Smooth muscle cell (in vitro differentiated cells): ENCODE results near the gene EGR1. TPM values are rescaled to one million over a fixed set of nuclear protein-coding genes. Genes with fewer than 3 reads are reported as not detected.
A peak's percentile ranks its signal among the peaks of the same experiment; 100 is the strongest.

Experiments used
- DNase-seq: peaks from one replicate; lab custom pipeline; 2025; ENCODE audit not compliant: unreplicated experiment; lab: John Stamatoyannopoulos, UW
- H2AFZ ChIP-seq: fragments of 200-600 bp; sonication (generic); 2 replicates; pipeline ENCODE4 v1.6.0; 2016; ENCODE audit warnings: antibody characterized with exemption, low read depth, mild to moderate bottlenecking
- H3F3A ChIP-seq: fragments of 200-600 bp; sonication (generic); 2 replicates; pipeline ENCODE4 v1.6.0; 2017; ENCODE audit warnings: antibody characterized with exemption, low read depth
- H3K27ac ChIP-seq: fragments of 200-600 bp; sonication (generic); 2 replicates; pipeline ENCODE4 v1.5.1; 2016; ENCODE audit warnings: low read depth, mild to moderate bottlenecking
- H3K27me3 ChIP-seq: fragments of 200-600 bp; sonication (generic); 2 replicates; pipeline ENCODE4 v1.6.1; 2016; ENCODE audit warnings: low read depth, mild to moderate bottlenecking
- H3K36me3 ChIP-seq: fragments of 200-600 bp; sonication (generic); 2 replicates; pipeline ENCODE4 v1.5.1; 2016; ENCODE audit warnings: low read depth
- H3K4me1 ChIP-seq: fragments of 200-600 bp; sonication (generic); 2 replicates; pipeline ENCODE4 v1.5.1; 2016; ENCODE audit warnings: low read depth
- H3K4me2 ChIP-seq: fragments of 200-600 bp; sonication (generic); 2 replicates; pipeline ENCODE4 v1.6.0; 2016; ENCODE audit warnings: mild to moderate bottlenecking
- H3K4me3 ChIP-seq: fragments of 200-600 bp; sonication (generic); 2 replicates; pipeline ENCODE4 v1.5.1; 2016; ENCODE audit warnings: mild to moderate bottlenecking
- H3K79me2 ChIP-seq: fragments of 200-600 bp; sonication (generic); 2 replicates; pipeline ENCODE4 v1.6.0; 2016; ENCODE audit warnings: low read depth, mild to moderate bottlenecking
- H3K9ac ChIP-seq: fragments of 200-600 bp; sonication (generic); 2 replicates; pipeline ENCODE4 v1.6.0; 2016; ENCODE audit warnings: low read depth
- H3K9me3 ChIP-seq: fragments of 200-600 bp; sonication (generic); replicated peaks from 2 replicates; pipeline ENCODE4 v1.5.1; 2016; ENCODE audit warnings: low read depth
- H4K20me1 ChIP-seq: fragments of 200-600 bp; sonication (generic); 2 replicates; pipeline ENCODE4 v1.6.0; 2016; ENCODE audit warnings: low read depth
- WGBS: methylation state at CpG from one replicate; pipeline ENCODE4 v1.1.7; 2016; ENCODE audit warnings: low lambda C conversion rate; 5-methylcytosine and 5-hydroxymethylcytosine counted together
- polyA plus RNA-seq: library from polyadenylated mRNA; unstranded; fragments of >200 nt; fragmentation: Nextera tagmentation; extraction: Ambion mirVana; gene quantifications from 2 replicates; pipeline ENCODE4 v1.2.1, GENCODE V29; 2016
- total RNA-seq: library from RNA; depleted of rRNA; stranded (reverse); fragments of >200 nt; gene quantifications from 2 replicates; pipeline ENCODE4 v1.2.3, GENCODE V29; 2014
- TF ChIP-seq, protein P1 (sequence below): fragments of 200-600 bp; sonication (generic); IDR thresholded peaks from 2 replicates; pipeline ENCODE4 v1.5.1; 2017; ENCODE audit warnings: borderline replicate concordance, mild to moderate bottlenecking, antibody characterized with exemption; ENCODE audit not compliant: insufficient read depth, poor library complexity, severe bottlenecking

The EGR1 gene
- total and polyA plus RNA-seq, 2 experiments from 2014 or later, result 250 to 1,110 TPM

DNA sequence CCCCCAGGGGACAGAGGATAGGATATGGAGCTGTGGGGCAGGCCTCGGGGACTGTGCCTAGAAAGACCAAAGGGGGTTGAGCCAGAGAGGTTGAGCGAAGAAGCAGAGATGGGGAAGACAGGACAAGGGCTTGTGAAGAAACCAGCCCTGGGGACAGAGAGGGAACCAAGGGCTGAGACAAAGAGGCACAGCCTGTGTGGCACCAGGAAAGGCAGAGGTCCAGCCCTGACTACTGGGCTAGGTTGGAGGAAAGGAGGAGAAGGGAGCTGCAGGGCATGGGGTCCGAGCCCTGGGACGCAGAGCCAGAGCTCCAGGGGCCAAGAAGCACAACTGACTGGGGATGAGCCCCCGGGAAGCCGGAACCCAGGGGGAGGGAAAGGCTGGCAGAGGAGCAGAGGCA, 17.2 kb upstream of the EGR1 start:
- H2AFZ ChIP-seq, result no peak overlapping the region
- H3K4me3 ChIP-seq, result no peak overlapping the region
- no peaks in the 10 kb centered on the region for H3K79me2 ChIP-seq
- H3K27me3 ChIP-seq, result no peaks in the 10 kb centered on the region
- H3K4me2 ChIP-seq, result no peak overlapping the region
- DNase-seq, result no peak
- no peaks in the 10 kb centered on the region for H3F3A ChIP-seq
- H3K9ac ChIP-seq, result no peak overlapping the region
- no peaks in the 10 kb centered on the region for H3K9me3 ChIP-seq
- TF ChIP-seq, protein P1, sequence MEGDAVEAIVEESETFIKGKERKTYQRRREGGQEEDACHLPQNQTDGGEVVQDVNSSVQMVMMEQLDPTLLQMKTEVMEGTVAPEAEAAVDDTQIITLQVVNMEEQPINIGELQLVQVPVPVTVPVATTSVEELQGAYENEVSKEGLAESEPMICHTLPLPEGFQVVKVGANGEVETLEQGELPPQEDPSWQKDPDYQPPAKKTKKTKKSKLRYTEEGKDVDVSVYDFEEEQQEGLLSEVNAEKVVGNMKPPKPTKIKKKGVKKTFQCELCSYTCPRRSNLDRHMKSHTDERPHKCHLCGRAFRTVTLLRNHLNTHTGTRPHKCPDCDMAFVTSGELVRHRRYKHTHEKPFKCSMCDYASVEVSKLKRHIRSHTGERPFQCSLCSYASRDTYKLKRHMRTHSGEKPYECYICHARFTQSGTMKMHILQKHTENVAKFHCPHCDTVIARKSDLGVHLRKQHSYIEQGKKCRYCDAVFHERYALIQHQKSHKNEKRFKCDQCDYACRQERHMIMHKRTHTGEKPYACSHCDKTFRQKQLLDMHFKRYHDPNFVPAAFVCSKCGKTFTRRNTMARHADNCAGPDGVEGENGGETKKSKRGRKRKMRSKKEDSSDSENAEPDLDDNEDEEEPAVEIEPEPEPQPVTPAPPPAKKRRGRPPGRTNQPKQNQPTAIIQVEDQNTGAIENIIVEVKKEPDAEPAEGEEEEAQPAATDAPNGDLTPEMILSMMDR, result no peak
- H3K27ac ChIP-seq, result no peak overlapping the region
- no peaks in the 10 kb centered on the region for H3K36me3 ChIP-seq
- WGBS, result 94% methylated on average over 6 of the region's 6 CpGs
- no peaks in the 10 kb centered on the region for H4K20me1 ChIP-seq
- H3K4me1 ChIP-seq, result no peaks in the 10 kb centered on the region

DNA sequence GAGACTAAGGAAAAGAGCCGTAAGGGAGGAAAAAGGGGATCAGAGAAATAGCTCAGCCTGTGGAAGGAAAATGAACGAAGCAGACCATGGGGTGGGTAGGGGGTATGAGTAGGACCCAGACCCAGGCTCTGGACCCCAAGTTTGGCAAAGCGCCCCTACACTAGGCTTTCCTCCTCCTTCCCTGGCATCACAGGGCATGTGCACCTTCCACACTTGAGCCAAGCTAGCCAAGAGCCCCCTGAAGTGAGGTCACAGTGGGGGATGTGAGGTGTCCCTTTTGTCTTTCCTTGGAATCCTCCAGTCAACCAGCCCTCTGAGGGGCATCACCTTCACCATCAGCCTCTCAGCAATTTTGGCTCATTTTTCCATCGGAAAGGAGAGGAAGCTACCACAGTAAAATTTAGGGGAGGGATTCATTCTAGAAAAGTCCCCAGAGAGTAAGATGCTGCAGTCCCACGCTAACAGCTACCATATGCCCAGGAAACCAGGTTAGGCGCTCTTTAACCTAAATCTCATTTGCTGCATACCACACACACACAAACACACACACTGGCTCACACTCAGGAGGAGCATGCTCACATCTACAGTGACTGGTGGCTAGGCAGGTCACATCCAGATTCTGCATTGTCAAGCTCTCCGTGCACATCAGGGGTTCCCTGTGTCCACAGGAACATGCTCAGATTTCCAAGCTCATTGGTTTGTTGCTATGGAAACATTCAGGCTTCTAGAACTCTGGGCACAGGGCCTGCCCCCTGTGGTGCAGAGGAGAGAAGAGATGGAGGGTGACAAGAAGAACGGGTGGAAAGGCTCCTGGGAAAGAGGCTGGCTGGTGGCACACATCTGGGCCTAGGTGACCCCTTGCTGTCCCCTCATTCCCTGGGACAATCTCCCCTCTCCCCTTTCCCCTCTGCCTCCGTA, 16.5 kb upstream of the EGR1 start:
- Histone ChIP-seq H3K4me3 (no peak overlapping the region), H3K9me3 (no peaks in the 10 kb centered on the region), H2AFZ (no peak overlapping the region), H3K4me2 (no peak overlapping the region), H3K36me3 (no peaks in the 10 kb centered on the region), H3F3A (no peaks in the 10 kb centered on the region), H3K4me1 (no peaks in the 10 kb centered on the region), H3K27me3 (no peaks in the 10 kb centered on the region), H4K20me1 (no peaks in the 10 kb centered on the region), H3K9ac (no peak overlapping the region), H3K27ac (no peak overlapping the region), H3K79me2 (no peaks in the 10 kb centered on the region)
- 87% methylated on average over 9 of the region's 9 CpGs for WGBS
- TF ChIP-seq, protein P1, result no peak
- no peak for DNase-seq

GRCh38 chr5:138449501-138450239, 15.6 kb upstream of the EGR1 start:
- no peaks in the 10 kb centered on the region for H3K9me3 ChIP-seq
- no peak overlapping the region for H3K27ac ChIP-seq
- H3K27me3 ChIP-seq, result no peaks in the 10 kb centered on the region
- H3F3A ChIP-seq, result no peaks in the 10 kb centered on the region
- no peaks in the 10 kb centered on the region for H4K20me1 ChIP-seq
- H3K36me3 ChIP-seq, result no peaks in the 10 kb centered on the region
- H3K4me3 ChIP-seq, result no peak overlapping the region
- DNase-seq, result peak; percentile 70
- no peaks in the 10 kb centered on the region for H3K79me2 ChIP-seq
- H2AFZ ChIP-seq, result peak overlapping the region; percentile 68
- H3K9ac ChIP-seq, result no peak overlapping the region
- no peaks in the 10 kb centered on the region for H3K4me1 ChIP-seq
- TF ChIP-seq, protein P1, result peak; percentile 90
- H3K4me2 ChIP-seq, result peak overlapping the region; percentile 57
- WGBS, result 17% methylated on average over 22 of the region's 22 CpGs
